ENCODE measurements around the gene TPPP2. TPM values are rescaled to one million over a fixed set of nuclear protein-coding genes. Genes with fewer than 3 reads are reported as not detected.

Gene TPPP2
- total and polyA plus RNA-seq, 2 of the 4 experiments (the other 2 are of a cell fraction), result not detected

GRCh38 chr14:21054768-21055145 is 24.7 kb downstream of the TPPP2 start:
- Histone ChIP-seq H3K27me3 (ENCODE audit: control insufficient read depth, insufficient read depth, low read length) (peaks cover 4% of the 10 kb centered on the region), H3K4me1 (ENCODE audit: control insufficient read depth, insufficient read depth, low read length) (no peaks in the 10 kb centered on the region), H4K8ac (ENCODE audit: low read depth in 2 of 2, low read length in 2 of 2) (no peak overlapping the region), H2AK9ac (replicated peaks; ENCODE audit: low read depth, low read length, poor library complexity) (no peak overlapping the region), H3K9ac (ENCODE audit: low read depth, low read length) (no peak overlapping the region), H2AFZ (replicated peaks; ENCODE audit: low read length, poor library complexity) (no peak overlapping the region), H4K20me1 (ENCODE audit: insufficient read depth, low read length) (no peaks in the 10 kb centered on the region), H3K4me3 (ENCODE audit: insufficient read depth, low read depth, low read length) (no peak overlapping the region), H3K36me3 (ENCODE audit: control insufficient read depth, insufficient read depth, low read length) (no peaks in the 10 kb centered on the region), H2BK5ac (ENCODE audit: low read depth, low read length, poor library complexity, severe bottlenecking) (no peak overlapping the region), H4K91ac (ENCODE audit: insufficient read depth, low read depth, low read length) (no peak overlapping the region), H3K23ac (ENCODE audit: low read depth, low read length) (no peak overlapping the region), H2BK20ac (ENCODE audit: low read depth, low read length) (no peak overlapping the region), H3K56ac (ENCODE audit: extremely low read depth, insufficient read depth, low read length) (no peak overlapping the region), H2BK120ac (ENCODE audit: low read depth, low read length) (no peak overlapping the region), H4K5ac (ENCODE audit: low read depth, low read length) (no peak overlapping the region), H3K79me1 (ENCODE audit: low read depth in 1 of 2, low read length in 2 of 2) (no peaks in the 10 kb centered on the region), H3K18ac (ENCODE audit: low read depth, low read length) (no peak overlapping the region), H3K4me2 (ENCODE audit: low read depth, low read length) (no peak overlapping the region), H2AK5ac (ENCODE audit: low read depth, low read length) (no peak overlapping the region), H3K9me1 (ENCODE audit: insufficient read depth, low read length) (peaks cover 3% of the 10 kb centered on the region; the same call in 1 of the 2 replicates), H3K27ac (ENCODE audit: insufficient read depth, low read length) (no peak overlapping the region), H2BK15ac (ENCODE audit: low read depth, low read length) (no peak overlapping the region), H3K9me3 (ENCODE audit: control insufficient read depth, insufficient read depth, low read length) (no peaks in the 10 kb centered on the region), H3K4ac (ENCODE audit: low read depth, low read length) (no peak overlapping the region), H3K14ac (replicated peaks; ENCODE audit: low read depth, low read length) (no peak overlapping the region)
- BruUV-seq (replicated peaks), result no TSS peak
- TF ChIP-seq CEBPB (IDR thresholded peaks at IDR 0.05; ENCODE audit: low read depth, low read length), result no peak
- TF ChIP-seq NFE2L2 (IDR thresholded peaks at IDR 0.05; ENCODE audit: low read depth, low read length), result no peak
- no peak for TF ChIP-seq MAFK (IDR thresholded peaks at IDR 0.05; ENCODE audit: low read depth, low read length)
- TF ChIP-seq CHD1 (IDR thresholded peaks at IDR 0.05; ENCODE audit: low read depth, low read length), result no peak
- no peak for TF ChIP-seq RAD21 (IDR thresholded peaks at IDR 0.05; ENCODE audit: low read length)
- no peak for TF ChIP-seq MAZ (IDR thresholded peaks at IDR 0.05; ENCODE audit: borderline replicate concordance, low read depth, low read length)
- no peak for TF ChIP-seq USF2 (IDR thresholded peaks at IDR 0.05; ENCODE audit: low read depth, low read length)
- TF ChIP-seq FOS (IDR thresholded peaks at IDR 0.05; ENCODE audit: low read depth, low read length), result no peak
- no peak for TF ChIP-seq RCOR1 (IDR thresholded peaks at IDR 0.05; ENCODE audit: insufficient replicate concordance, low read length)
- no peak for TF ChIP-seq CTCF (conservative IDR thresholded peaks at IDR 0.05; ENCODE audit: low read depth, low read length)
- TF ChIP-seq ELK1 (IDR thresholded peaks at IDR 0.05; ENCODE audit: borderline replicate concordance, low read depth, low read length), result no peak
- TF ChIP-seq SMC3 (IDR thresholded peaks at IDR 0.05; ENCODE audit: low read depth, low read length), result no peak
- TF ChIP-seq RFX5 (IDR thresholded peaks at IDR 0.05; ENCODE audit: low read depth, low read length), result no peak
- no peak for TF ChIP-seq BHLHE40 (IDR thresholded peaks at IDR 0.05; ENCODE audit: low read depth, low read length)
- no peak for TF ChIP-seq MXI1 (IDR thresholded peaks at IDR 0.05; ENCODE audit: borderline replicate concordance, low read depth, low read length)
- TF ChIP-seq POLR2A (IDR thresholded peaks at IDR 0.05; ENCODE audit: low read depth, low read length), result no peak
- ATAC-seq (ENCODE audit: low read depth), result no peak
- in situ Hi-C loops (cut with MboI; ENCODE audit: low sequenced_read_pairs), result no loop called here
- DNase-seq, result no peak
- intact Hi-C loops (cut with micrococcal nuclease), result no loop called here
- WGBS, 2 experiments (ENCODE audit: extremely low coverage in 2 of 2, insufficient read length in 1 of 2), result no CpG with 5 or more reads among the region's 4 CpGs
- ChIA-PET CTCF (no interaction called here), POLR2A (ENCODE audit: unreplicated experiment) (no interaction called here)
- dilution Hi-C loops (cut with HindIII; ENCODE audit: low sequenced_read_pairs, unreplicated experiment), result no loop called here

Data from IMR-90 (cell line).